ENCODE measurements around the gene IRF5. TPM values are rescaled to one million over a fixed set of nuclear protein-coding genes. Genes with fewer than 3 reads are reported as not detected.

The IRF5 gene
- polyA plus RNA-seq, 1 donor from 2014 or later, result not detected

DNA sequence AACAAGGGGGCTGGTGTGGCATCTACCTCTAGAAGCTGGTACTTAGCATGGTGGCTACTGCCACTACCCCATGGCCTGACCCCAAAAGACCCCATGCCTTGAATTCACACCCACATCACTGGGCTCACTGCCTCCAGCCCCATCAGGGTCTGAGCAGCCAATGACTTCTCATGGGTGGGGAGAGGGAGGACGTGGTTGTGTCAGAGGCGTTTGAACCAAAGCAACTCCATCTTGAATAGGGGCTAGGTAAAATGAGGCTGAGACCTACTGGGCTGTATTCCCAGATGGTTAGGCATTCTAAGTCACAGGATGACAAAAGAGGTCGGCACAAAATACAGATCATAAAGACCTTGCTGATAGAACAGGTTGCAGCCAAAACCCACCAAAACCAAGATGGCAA is 42.4 kb upstream of the IRF5 start:
- Histone ChIP-seq H3K79me2 (replicated peaks; ENCODE audit: insufficient read depth, low read length) (no peaks in the 10 kb centered on the region), H3K9ac (ENCODE audit: low read length) (no peak overlapping the region)

DNA sequence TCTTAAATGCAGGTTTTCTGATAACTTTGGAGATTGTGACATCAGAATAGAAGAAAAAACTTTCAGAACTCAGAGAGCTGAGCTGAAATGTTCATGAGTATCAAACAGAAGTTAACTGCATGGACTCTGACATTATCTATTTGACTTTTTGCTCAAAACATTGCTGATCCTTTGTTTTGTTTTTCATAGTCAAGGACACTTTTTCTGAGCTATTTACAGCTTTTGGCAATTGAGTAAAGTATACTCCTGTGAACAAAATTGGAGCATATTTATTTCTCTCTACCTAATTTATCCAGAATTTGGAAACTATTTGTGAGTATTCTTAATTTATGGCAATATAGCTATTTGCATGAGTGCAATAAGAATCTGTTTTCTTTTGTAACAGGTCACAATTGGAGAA is 38.3 kb upstream of the IRF5 start:
- no peak overlapping the region for H3K4me2 ChIP-seq (ENCODE audit: low read length)
- H3K4me3 ChIP-seq (ENCODE audit: low read length), result no peak overlapping the region
- H3K9ac ChIP-seq (ENCODE audit: low read length), result no peak overlapping the region
- H3K27ac ChIP-seq (ENCODE audit: low read length), result no peak overlapping the region
- no peak overlapping the region for H2AFZ ChIP-seq (ENCODE audit: low read depth, low read length)
- TF ChIP-seq EZH2 (IDR thresholded peaks at IDR 0.05; ENCODE audit: borderline replicate concordance, insufficient read depth, low read length, poor library complexity, severe bottlenecking), result no peak
- no peak for TF ChIP-seq SMC3 (conservative IDR thresholded peaks at IDR 0.05; ENCODE audit: poor library complexity)
- TF ChIP-seq EP300 (conservative IDR thresholded peaks at IDR 0.05; ENCODE audit: poor library complexity, severe bottlenecking), result no peak
- TF ChIP-seq, protein P1, sequence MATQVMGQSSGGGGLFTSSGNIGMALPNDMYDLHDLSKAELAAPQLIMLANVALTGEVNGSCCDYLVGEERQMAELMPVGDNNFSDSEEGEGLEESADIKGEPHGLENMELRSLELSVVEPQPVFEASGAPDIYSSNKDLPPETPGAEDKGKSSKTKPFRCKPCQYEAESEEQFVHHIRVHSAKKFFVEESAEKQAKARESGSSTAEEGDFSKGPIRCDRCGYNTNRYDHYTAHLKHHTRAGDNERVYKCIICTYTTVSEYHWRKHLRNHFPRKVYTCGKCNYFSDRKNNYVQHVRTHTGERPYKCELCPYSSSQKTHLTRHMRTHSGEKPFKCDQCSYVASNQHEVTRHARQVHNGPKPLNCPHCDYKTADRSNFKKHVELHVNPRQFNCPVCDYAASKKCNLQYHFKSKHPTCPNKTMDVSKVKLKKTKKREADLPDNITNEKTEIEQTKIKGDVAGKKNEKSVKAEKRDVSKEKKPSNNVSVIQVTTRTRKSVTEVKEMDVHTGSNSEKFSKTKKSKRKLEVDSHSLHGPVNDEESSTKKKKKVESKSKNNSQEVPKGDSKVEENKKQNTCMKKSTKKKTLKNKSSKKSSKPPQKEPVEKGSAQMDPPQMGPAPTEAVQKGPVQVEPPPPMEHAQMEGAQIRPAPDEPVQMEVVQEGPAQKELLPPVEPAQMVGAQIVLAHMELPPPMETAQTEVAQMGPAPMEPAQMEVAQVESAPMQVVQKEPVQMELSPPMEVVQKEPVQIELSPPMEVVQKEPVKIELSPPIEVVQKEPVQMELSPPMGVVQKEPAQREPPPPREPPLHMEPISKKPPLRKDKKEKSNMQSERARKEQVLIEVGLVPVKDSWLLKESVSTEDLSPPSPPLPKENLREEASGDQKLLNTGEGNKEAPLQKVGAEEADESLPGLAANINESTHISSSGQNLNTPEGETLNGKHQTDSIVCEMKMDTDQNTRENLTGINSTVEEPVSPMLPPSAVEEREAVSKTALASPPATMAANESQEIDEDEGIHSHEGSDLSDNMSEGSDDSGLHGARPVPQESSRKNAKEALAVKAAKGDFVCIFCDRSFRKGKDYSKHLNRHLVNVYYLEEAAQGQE (IDR thresholded peaks at IDR 0.05; ENCODE audit: borderline replicate concordance), result no peak
- TF ChIP-seq POLR2AphosphoS5 (IDR thresholded peaks at IDR 0.05), result no peak
- no peak for TF ChIP-seq RAD21 (conservative IDR thresholded peaks at IDR 0.05)
- TF ChIP-seq MXI1 (conservative IDR thresholded peaks at IDR 0.05; ENCODE audit: poor library complexity, severe bottlenecking), result no peak
- TF ChIP-seq TAF1 (IDR thresholded peaks at IDR 0.05; ENCODE audit: low read depth), result no peak
- TF ChIP-seq, protein P2, sequence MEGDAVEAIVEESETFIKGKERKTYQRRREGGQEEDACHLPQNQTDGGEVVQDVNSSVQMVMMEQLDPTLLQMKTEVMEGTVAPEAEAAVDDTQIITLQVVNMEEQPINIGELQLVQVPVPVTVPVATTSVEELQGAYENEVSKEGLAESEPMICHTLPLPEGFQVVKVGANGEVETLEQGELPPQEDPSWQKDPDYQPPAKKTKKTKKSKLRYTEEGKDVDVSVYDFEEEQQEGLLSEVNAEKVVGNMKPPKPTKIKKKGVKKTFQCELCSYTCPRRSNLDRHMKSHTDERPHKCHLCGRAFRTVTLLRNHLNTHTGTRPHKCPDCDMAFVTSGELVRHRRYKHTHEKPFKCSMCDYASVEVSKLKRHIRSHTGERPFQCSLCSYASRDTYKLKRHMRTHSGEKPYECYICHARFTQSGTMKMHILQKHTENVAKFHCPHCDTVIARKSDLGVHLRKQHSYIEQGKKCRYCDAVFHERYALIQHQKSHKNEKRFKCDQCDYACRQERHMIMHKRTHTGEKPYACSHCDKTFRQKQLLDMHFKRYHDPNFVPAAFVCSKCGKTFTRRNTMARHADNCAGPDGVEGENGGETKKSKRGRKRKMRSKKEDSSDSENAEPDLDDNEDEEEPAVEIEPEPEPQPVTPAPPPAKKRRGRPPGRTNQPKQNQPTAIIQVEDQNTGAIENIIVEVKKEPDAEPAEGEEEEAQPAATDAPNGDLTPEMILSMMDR (IDR thresholded peaks at IDR 0.05; ENCODE audit: poor library complexity, severe bottlenecking), result no peak
- H3K9me3 ChIP-seq (ENCODE audit: low read length), result no peaks in the 10 kb centered on the region
- H3K9me2 ChIP-seq (ENCODE audit: insufficient read depth, low read length), result no peaks in the 10 kb centered on the region
- no peaks in the 10 kb centered on the region for H3K36me3 ChIP-seq (ENCODE audit: insufficient read depth, low read length)
- no peaks in the 10 kb centered on the region for H3F3A ChIP-seq (ENCODE audit: insufficient read depth, low read length, poor library complexity, severe bottlenecking)
- no peaks in the 10 kb centered on the region for H3K27me3 ChIP-seq (ENCODE audit: insufficient read depth, low read depth, low read length)
- no peaks in the 10 kb centered on the region for H4K20me1 ChIP-seq (ENCODE audit: insufficient read depth)
- H3K79me2 ChIP-seq (replicated peaks; ENCODE audit: insufficient read depth, low read length), result no peaks in the 10 kb centered on the region

More for the DNA sequence above, 42.4 kb upstream of the IRF5 start:
- H4K20me1 ChIP-seq (ENCODE audit: insufficient read depth), result no peaks in the 10 kb centered on the region
- no peaks in the 10 kb centered on the region for H3K9me2 ChIP-seq (ENCODE audit: insufficient read depth, low read length)
- no peaks in the 10 kb centered on the region for H3K9me3 ChIP-seq (ENCODE audit: low read length)
- H2AFZ ChIP-seq (ENCODE audit: low read depth, low read length), result no peak overlapping the region
- peaks cover 13% of the 10 kb centered on the region for H3K27me3 ChIP-seq (ENCODE audit: insufficient read depth, low read depth, low read length)
- H3K4me3 ChIP-seq (ENCODE audit: low read length), result no peak overlapping the region
- H3F3A ChIP-seq (ENCODE audit: insufficient read depth, low read length, poor library complexity, severe bottlenecking), result no peaks in the 10 kb centered on the region
- TF ChIP-seq, protein P1 (IDR thresholded peaks at IDR 0.05; ENCODE audit: borderline replicate concordance), result no peak
- TF ChIP-seq SMC3 (conservative IDR thresholded peaks at IDR 0.05; ENCODE audit: poor library complexity), result no peak
- TF ChIP-seq TAF1 (IDR thresholded peaks at IDR 0.05; ENCODE audit: low read depth), result no peak
- no peak for TF ChIP-seq EP300 (conservative IDR thresholded peaks at IDR 0.05; ENCODE audit: poor library complexity, severe bottlenecking)
- no peaks in the 10 kb centered on the region for H3K36me3 ChIP-seq (ENCODE audit: insufficient read depth, low read length)
- no peak overlapping the region for H3K4me2 ChIP-seq (ENCODE audit: low read length)
- no peak overlapping the region for H3K27ac ChIP-seq (ENCODE audit: low read length)

Measured in neural cell (in vitro differentiated cells).